Erythroblast (primary cell): ENCODE results near the gene KRT86.

Experiments
- GATA1 ChIP-seq: IDR thresholded peaks from 2 replicates; pipeline ENCODE4 v1.6.1; 2011; ENCODE audit warnings: low read depth, mild to moderate bottlenecking, control low read depth, low read length, moderate library complexity
- POLR2A ChIP-seq: IDR thresholded peaks from 2 replicates; pipeline ENCODE4 v1.6.1; 2011; ENCODE audit warnings: mild to moderate bottlenecking, low read length

GRCh38 chr12:52263761-52264434 lies 10.5 kb upstream of the KRT86 start:
- TF ChIP-seq POLR2A (no peak), GATA1 (no peak)
